ENCODE results near the gene PDE11A.

Gene PDE11A

GRCh38 chr2:177616731-177617130 lies 455.8 kb downstream of the PDE11A start:
- DNase-seq = no peak

- no peak for DNase-seq
Observed at GRCh38 chr2:177616066-177616465, 456.5 kb downstream of the PDE11A start.

- DNase-seq = no peak
Observed at GRCh38 chr2:177612659-177613058, 459.9 kb downstream of the PDE11A start.

GRCh38 chr2:177611310-177611886 lies 461.2 kb downstream of the PDE11A start:
- no peak for DNase-seq

GRCh38 chr2:177610813-177611212 lies 461.8 kb downstream of the PDE11A start:
- no peak for DNase-seq

- no peak for DNase-seq
Observed at GRCh38 chr2:177606636-177607035, 465.9 kb downstream of the PDE11A start.

- no peak for DNase-seq
Observed at GRCh38 chr2:177604271-177605065, 468.1 kb downstream of the PDE11A start.

GRCh38 chr2:177603768-177604167 lies 468.8 kb downstream of the PDE11A start:
- DNase-seq = no peak

- DNase-seq = no peak
Observed at GRCh38 chr2:177603181-177603580, 469.4 kb downstream of the PDE11A start.

GRCh38 chr2:177602611-177603164 lies 469.9 kb downstream of the PDE11A start:
- DNase-seq = no peak

- no peak for DNase-seq
Observed at GRCh38 chr2:177600917-177601316, 471.7 kb downstream of the PDE11A start.

- DNase-seq = no peak
Observed at GRCh38 chr2:177599956-177600355, 472.6 kb downstream of the PDE11A start.

GRCh38 chr2:177599139-177599688 lies 473.4 kb downstream of the PDE11A start:
- no peak for DNase-seq

GRCh38 chr2:177598326-177599138 lies 474.0 kb downstream of the PDE11A start:
- no peak for DNase-seq

GRCh38 chr2:177597759-177598158 lies 474.8 kb downstream of the PDE11A start:
- DNase-seq = no peak

- DNase-seq = no peak
Observed at GRCh38 chr2:177596866-177597265, 475.7 kb downstream of the PDE11A start.

GRCh38 chr2:177595126-177595845 lies 477.3 kb downstream of the PDE11A start:
- no peak for DNase-seq

GRCh38 chr2:177593402-177593801 lies 479.2 kb downstream of the PDE11A start:
- DNase-seq = no peak

- DNase-seq = no peak
Observed at GRCh38 chr2:177592945-177593344, 479.6 kb downstream of the PDE11A start.

GRCh38 chr2:177592397-177592796 lies 480.2 kb downstream of the PDE11A start:
- no peak for DNase-seq

GRCh38 chr2:177589186-177589585 lies 483.4 kb downstream of the PDE11A start:
- no peak for DNase-seq

- DNase-seq = no peak
Observed at GRCh38 chr2:177588671-177589070, 483.9 kb downstream of the PDE11A start.
